GM19397 (cell line): Measurements from ENCODE around the gene IRF2.

Experiments
- ATAC-seq: cut with Tn5 transposase; IDR thresholded peaks from one replicate; pipeline ENCODE4 v1.9.1; 2021; ENCODE audit warnings: mild to moderate bottlenecking, moderate library complexity; ENCODE audit not compliant: unreplicated experiment

IRF2 gene

GRCh38 chr4:184475096-184475461, 729 bp upstream of the IRF2 start:
- ATAC-seq, result peak; percentile 7

- ATAC-seq, result peak; percentile 11
Observed at GRCh38 chr4:184473499-184474262, 669 bp downstream of the IRF2 start.

GRCh38 chr4:184472614-184473498, 1.5 kb downstream of the IRF2 start:
- peak; percentile 35 for ATAC-seq

GRCh38 chr4:184471881-184472613, 2.3 kb downstream of the IRF2 start:
- no peak for ATAC-seq

- ATAC-seq, result no peak
Observed at GRCh38 chr4:184470785-184471110, 3.6 kb downstream of the IRF2 start.

GRCh38 chr4:184466634-184467033, 7.7 kb downstream of the IRF2 start:
- no peak for ATAC-seq

GRCh38 chr4:184464759-184465454, 9.4 kb downstream of the IRF2 start:
- no peak for ATAC-seq

GRCh38 chr4:184463856-184464255, 10.5 kb downstream of the IRF2 start:
- ATAC-seq, result no peak

- no peak for ATAC-seq
Observed at GRCh38 chr4:184463158-184463557, 11.2 kb downstream of the IRF2 start.

GRCh38 chr4:184462724-184463123, 11.6 kb downstream of the IRF2 start:
- no peak for ATAC-seq

- ATAC-seq, result no peak
Observed at GRCh38 chr4:184461711-184462441, 12.5 kb downstream of the IRF2 start.

GRCh38 chr4:184460499-184461285, 13.7 kb downstream of the IRF2 start:
- ATAC-seq, result no peak

- ATAC-seq, result no peak
Observed at GRCh38 chr4:184459413-184459812, 14.9 kb downstream of the IRF2 start.

- no peak for ATAC-seq
Observed at GRCh38 chr4:184457535-184458249, 16.7 kb downstream of the IRF2 start.

GRCh38 chr4:184456337-184456736, 18.0 kb downstream of the IRF2 start:
- ATAC-seq, result no peak

GRCh38 chr4:184455299-184455698, 19.1 kb downstream of the IRF2 start:
- no peak for ATAC-seq

- peak; percentile 52 for ATAC-seq
Observed at GRCh38 chr4:184453365-184454160, 20.8 kb downstream of the IRF2 start.

- ATAC-seq, result no peak
Observed at GRCh38 chr4:184452740-184453139, 21.6 kb downstream of the IRF2 start.
